KMS-11 (cell line): ENCODE results near the gene ASB5.

Experiments
- H2AFZ ChIP-seq: fragments of 200-600 bp; sonication (generic); 2 replicates; pipeline ENCODE4 v1.6.1; 2016; ENCODE audit warnings: antibody characterized with exemption, mixed run types, low read depth
- H3K27ac ChIP-seq: fragments of 200-600 bp; sonication (generic); 2 replicates; pipeline ENCODE4 v1.6.1; 2016; ENCODE audit warnings: mild to moderate bottlenecking, mixed run types
- H3K27me3 ChIP-seq: fragments of 200-600 bp; sonication (generic); 2 replicates; pipeline ENCODE4 v1.6.1; 2017; ENCODE audit warnings: mild to moderate bottlenecking, low read depth, mixed run types, moderate library complexity; ENCODE audit not compliant: insufficient read depth
- H3K36me3 ChIP-seq: fragments of 200-600 bp; sonication (generic); 2 replicates; pipeline ENCODE4 v1.6.1; 2017; ENCODE audit warnings: mild to moderate bottlenecking, mixed run types; ENCODE audit not compliant: insufficient read depth
- H3K4me1 ChIP-seq: fragments of 200-600 bp; sonication (generic); 2 replicates; pipeline ENCODE4 v1.6.1; 2016; ENCODE audit warnings: mild to moderate bottlenecking, low read depth, mixed run types; ENCODE audit not compliant: poor library complexity, severe bottlenecking
- H3K4me2 ChIP-seq: fragments of 200-600 bp; sonication (generic); 2 replicates; pipeline ENCODE4 v1.7.0; 2016; ENCODE audit warnings: mild to moderate bottlenecking, mixed run types
- H3K4me3 ChIP-seq: fragments of 200-600 bp; sonication (generic); IDR thresholded peaks from 2 replicates; pipeline ENCODE4 v1.6.1; 2017; ENCODE audit warnings: low read depth, low read length, mixed read lengths; ENCODE audit not compliant: insufficient read depth
- H3K79me2 ChIP-seq: fragments of 200-600 bp; sonication (generic); 2 replicates; pipeline ENCODE4 v1.6.1; 2016; ENCODE audit warnings: low read depth, mixed run types; ENCODE audit not compliant: insufficient read depth
- H3K9ac ChIP-seq: fragments of 200-600 bp; sonication (generic); 2 replicates; pipeline ENCODE4 v1.6.1; 2016; ENCODE audit warnings: mild to moderate bottlenecking, mixed run types
- H4K20me1 ChIP-seq: fragments of 200-600 bp; sonication (generic); 2 replicates; pipeline ENCODE4 v1.6.1; 2016; ENCODE audit warnings: mild to moderate bottlenecking, mixed run types; ENCODE audit not compliant: insufficient read depth
- TF ChIP-seq, protein P1 (sequence below): fragments of 200-600 bp; sonication (generic); conservative IDR thresholded peaks from 2 replicates; pipeline ENCODE4 v1.6.1; 2017; ENCODE audit warnings: low read depth, mild to moderate bottlenecking, antibody characterized with exemption, low read length, moderate library complexity, mixed read lengths

The ASB5 gene

DNA sequence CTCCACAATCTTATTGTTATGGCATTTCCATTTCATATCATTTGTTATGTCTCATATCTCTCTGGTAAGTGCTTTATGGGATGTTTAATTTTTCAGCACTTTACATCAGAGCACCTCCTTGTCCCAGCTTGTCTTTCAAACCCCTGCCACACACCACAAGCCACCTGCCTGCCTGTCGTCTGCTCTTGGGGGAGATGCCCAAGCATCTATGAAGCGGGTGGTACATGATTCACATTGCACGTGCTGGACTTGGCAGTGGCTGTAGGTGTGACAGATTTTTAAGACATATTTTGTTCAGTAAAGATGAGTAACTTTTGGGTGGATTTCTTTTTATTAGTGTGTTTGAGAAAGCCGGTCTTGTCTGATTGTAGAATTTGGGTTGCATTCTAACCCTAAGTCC is 59.5 kb downstream of the ASB5 start:
- no peaks in the 10 kb centered on the region for H3K27me3 ChIP-seq
- TF ChIP-seq, protein P1, sequence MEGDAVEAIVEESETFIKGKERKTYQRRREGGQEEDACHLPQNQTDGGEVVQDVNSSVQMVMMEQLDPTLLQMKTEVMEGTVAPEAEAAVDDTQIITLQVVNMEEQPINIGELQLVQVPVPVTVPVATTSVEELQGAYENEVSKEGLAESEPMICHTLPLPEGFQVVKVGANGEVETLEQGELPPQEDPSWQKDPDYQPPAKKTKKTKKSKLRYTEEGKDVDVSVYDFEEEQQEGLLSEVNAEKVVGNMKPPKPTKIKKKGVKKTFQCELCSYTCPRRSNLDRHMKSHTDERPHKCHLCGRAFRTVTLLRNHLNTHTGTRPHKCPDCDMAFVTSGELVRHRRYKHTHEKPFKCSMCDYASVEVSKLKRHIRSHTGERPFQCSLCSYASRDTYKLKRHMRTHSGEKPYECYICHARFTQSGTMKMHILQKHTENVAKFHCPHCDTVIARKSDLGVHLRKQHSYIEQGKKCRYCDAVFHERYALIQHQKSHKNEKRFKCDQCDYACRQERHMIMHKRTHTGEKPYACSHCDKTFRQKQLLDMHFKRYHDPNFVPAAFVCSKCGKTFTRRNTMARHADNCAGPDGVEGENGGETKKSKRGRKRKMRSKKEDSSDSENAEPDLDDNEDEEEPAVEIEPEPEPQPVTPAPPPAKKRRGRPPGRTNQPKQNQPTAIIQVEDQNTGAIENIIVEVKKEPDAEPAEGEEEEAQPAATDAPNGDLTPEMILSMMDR = no peak
- no peak overlapping the region for H2AFZ ChIP-seq
- no peaks in the 10 kb centered on the region for H3K36me3 ChIP-seq
- H4K20me1 ChIP-seq = no peaks in the 10 kb centered on the region
- H3K4me3 ChIP-seq = no peak overlapping the region
- H3K4me2 ChIP-seq = no peak overlapping the region
- no peaks in the 10 kb centered on the region for H3K79me2 ChIP-seq
- no peaks in the 10 kb centered on the region for H3K4me1 ChIP-seq
- H3K27ac ChIP-seq = no peak overlapping the region
- no peak overlapping the region for H3K9ac ChIP-seq

DNA sequence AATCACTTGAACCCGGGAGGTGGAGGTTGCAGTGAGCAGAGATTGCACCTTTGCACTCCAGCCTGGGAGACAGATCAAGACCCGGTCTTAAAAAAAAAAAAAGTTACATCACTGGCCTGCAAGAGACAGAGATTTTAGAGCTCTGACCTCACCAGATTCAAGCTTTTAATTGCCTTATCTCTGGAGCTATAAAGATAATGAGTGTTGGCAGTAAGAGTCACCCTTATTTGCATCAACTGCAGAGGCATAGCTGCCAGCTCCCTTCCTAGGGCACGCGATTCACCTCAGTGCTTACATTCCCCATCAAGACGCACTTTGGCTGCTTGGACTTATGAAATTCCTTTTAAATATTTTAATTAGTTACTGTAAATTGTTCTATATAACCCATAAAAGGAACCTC is 61.2 kb downstream of the ASB5 start:
- H3K4me3 ChIP-seq = no peak overlapping the region
- no peaks in the 10 kb centered on the region for H3K4me1 ChIP-seq
- no peak overlapping the region for H3K27ac ChIP-seq
- H3K4me2 ChIP-seq = no peak overlapping the region
- no peaks in the 10 kb centered on the region for H3K36me3 ChIP-seq
- H2AFZ ChIP-seq = no peak overlapping the region
- no peaks in the 10 kb centered on the region for H3K79me2 ChIP-seq
- no peak overlapping the region for H3K9ac ChIP-seq
- TF ChIP-seq, protein P1 = no peak
- H4K20me1 ChIP-seq = no peaks in the 10 kb centered on the region
- H3K27me3 ChIP-seq = no peaks in the 10 kb centered on the region

DNA sequence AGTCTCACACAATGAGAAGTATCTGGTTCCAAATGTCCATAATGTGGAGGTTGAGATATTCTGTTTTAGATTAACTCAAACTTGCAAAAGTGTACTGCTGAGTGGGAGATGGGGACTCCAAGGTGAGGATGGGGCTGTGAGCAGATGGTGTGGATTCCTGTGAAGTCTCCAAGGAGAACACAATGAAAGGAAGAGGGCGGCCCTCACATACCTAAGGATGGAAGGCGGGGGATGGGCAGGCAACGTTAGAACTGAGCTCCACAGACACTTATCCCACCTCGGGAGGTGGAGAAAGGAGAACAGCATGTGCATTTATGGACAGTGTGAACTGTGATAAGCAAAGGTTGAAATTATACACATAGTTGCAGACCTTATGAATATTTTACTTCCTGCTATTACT is 63.7 kb downstream of the ASB5 start:
- H3K79me2 ChIP-seq = no peaks in the 10 kb centered on the region
- TF ChIP-seq, protein P1 = no peak
- H3K4me1 ChIP-seq = no peaks in the 10 kb centered on the region

DNA sequence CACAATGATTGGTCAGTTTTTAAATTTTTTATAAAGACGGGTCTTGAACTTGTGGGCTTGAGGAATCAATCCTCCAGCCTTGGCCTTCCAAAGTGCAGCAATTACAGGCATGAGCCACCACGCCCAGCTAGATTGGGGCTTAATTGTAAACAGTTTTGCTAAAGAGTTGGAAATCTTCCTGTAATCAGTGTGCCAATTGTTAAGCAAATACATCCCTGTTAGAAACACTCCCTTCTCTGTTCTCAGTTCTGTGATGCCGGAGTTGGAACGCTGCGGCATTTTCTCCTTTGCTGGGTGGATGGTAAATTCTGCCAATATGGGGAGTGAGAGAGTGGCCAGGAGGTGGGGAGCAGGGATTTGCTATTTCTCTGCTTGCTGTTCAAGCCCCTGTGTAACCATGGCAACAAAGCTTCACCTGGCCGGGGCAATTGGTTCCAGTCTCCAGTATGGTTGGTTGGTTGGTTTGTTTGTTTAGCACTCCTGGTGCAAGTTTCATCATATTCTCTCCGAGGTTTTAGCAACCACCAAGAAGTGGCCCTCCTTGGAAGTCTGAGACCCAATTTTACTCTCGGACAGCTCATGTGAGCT is 70.6 kb downstream of the ASB5 start:
- TF ChIP-seq, protein P1 = no peak

More for the DNA sequence above, 63.7 kb downstream of the ASB5 start:
- no peak overlapping the region for H2AFZ ChIP-seq
- H3K36me3 ChIP-seq = no peaks in the 10 kb centered on the region
- no peaks in the 10 kb centered on the region for H4K20me1 ChIP-seq
- no peak overlapping the region for H3K27ac ChIP-seq
- H3K9ac ChIP-seq = no peak overlapping the region
- no peaks in the 10 kb centered on the region for H3K27me3 ChIP-seq
- no peak overlapping the region for H3K4me2 ChIP-seq
- H3K4me3 ChIP-seq = no peak overlapping the region

More for the DNA sequence above, 70.6 kb downstream of the ASB5 start:
- Histone ChIP-seq H3K9ac (no peak overlapping the region), H3K27me3 (no peaks in the 10 kb centered on the region), H3K4me3 (no peak overlapping the region), H3K4me2 (no peak overlapping the region), H2AFZ (no peak overlapping the region), H3K4me1 (peaks cover 21% of the 10 kb centered on the region), H4K20me1 (no peaks in the 10 kb centered on the region), H3K79me2 (no peaks in the 10 kb centered on the region), H3K27ac (no peak overlapping the region), H3K36me3 (no peaks in the 10 kb centered on the region)
